Neural cell (in vitro differentiated cells): Measurements from ENCODE around the gene DGKB. TPM values are rescaled to one million over a fixed set of nuclear protein-coding genes. Genes with fewer than 3 reads are reported as not detected.

Experiments used
- H2AFZ ChIP-seq: fragments of 200-600, 300-800 bp; sonication (generic), shearing (Covaris generic); 2 replicates; pipeline ENCODE4 v1.6.0; 2014; ENCODE audit warnings: low read depth, mild to moderate bottlenecking, antibody characterized with exemption, low read length, moderate library complexity
- H3F3A ChIP-seq: fragments of 200-600 bp; shearing (Covaris generic); 2 replicates; pipeline ENCODE4 v1.6.1; 2016; ENCODE audit warnings: mild to moderate bottlenecking, moderate library complexity, mixed read lengths, antibody characterized with exemption, low read length; ENCODE audit not compliant: insufficient read depth, poor library complexity, severe bottlenecking
- H3K27ac ChIP-seq: fragments of 200-600, 300-800 bp; sonication (generic), shearing (Covaris generic); 2 replicates; pipeline ENCODE4 v1.5.1; 2014; ENCODE audit warnings: mild to moderate bottlenecking, low read length, moderate library complexity
- H3K27me3 ChIP-seq: fragments of 300-800, 200-600 bp; sonication (generic), shearing (Covaris generic); 2 replicates; pipeline ENCODE4 v1.6.0; 2014; ENCODE audit warnings: mild to moderate bottlenecking, low read depth, low read length, moderate library complexity; ENCODE audit not compliant: insufficient read depth
- H3K36me3 ChIP-seq: fragments of 300-800, 200-600 bp; sonication (generic), shearing (Covaris generic); 2 replicates; pipeline ENCODE4 v1.5.1; 2014; ENCODE audit warnings: mild to moderate bottlenecking, antibody characterized with exemption, low read length, moderate library complexity; ENCODE audit not compliant: insufficient read depth
- H3K4me2 ChIP-seq: fragments of 300-800, 200-600 bp; sonication (generic), shearing (Covaris generic); 2 replicates; pipeline ENCODE4 v1.6.0; 2014; ENCODE audit warnings: mild to moderate bottlenecking, low read length
- H3K4me3 ChIP-seq: fragments of 300-800, 200-600 bp; sonication (generic), shearing (Covaris generic); 2 replicates; pipeline ENCODE4 v1.5.1; 2014; ENCODE audit warnings: mild to moderate bottlenecking, low read length, moderate library complexity
- H3K79me2 ChIP-seq: fragments of 200-600 bp; shearing (Covaris generic); replicated peaks from 2 replicates; pipeline ENCODE4 v1.6.0; 2014; ENCODE audit warnings: mild to moderate bottlenecking, low read length, moderate library complexity; ENCODE audit not compliant: insufficient read depth
- H3K9ac ChIP-seq: fragments of 300-800, 200-600 bp; sonication (generic), shearing (Covaris generic); 2 replicates; pipeline ENCODE4 v1.6.1; 2016; ENCODE audit warnings: mild to moderate bottlenecking, low read length, mixed read lengths
- H3K9me2 ChIP-seq: fragments of 200-600 bp; shearing (Covaris generic); 2 replicates; pipeline ENCODE4 v1.6.1; 2016; ENCODE audit warnings: mild to moderate bottlenecking, low read length, mixed read lengths; ENCODE audit not compliant: insufficient read depth
- H3K9me3 ChIP-seq: fragments of 200-600, 300-800 bp; sonication (generic), shearing (Covaris generic); 2 replicates; pipeline ENCODE4 v1.6.1; 2016; ENCODE audit warnings: mild to moderate bottlenecking, mixed run types, low read length, moderate library complexity, mixed read lengths
- H4K20me1 ChIP-seq: fragments of 200-600 bp; shearing (Covaris generic); 2 replicates; pipeline ENCODE4 v1.6.1; 2016; ENCODE audit warnings: mild to moderate bottlenecking, mixed run types; ENCODE audit not compliant: insufficient read depth
- CTCF ChIP-seq: fragments of 450-650 bp; IDR thresholded peaks from 2 replicates; pipeline ENCODE4 v1.5.1; 2014; ENCODE audit warnings: antibody characterized with exemption, mild to moderate bottlenecking, moderate library complexity; ENCODE audit not compliant: poor library complexity, severe bottlenecking
- EP300 ChIP-seq: fragments of 450-650 bp; conservative IDR thresholded peaks from 2 replicates; pipeline ENCODE4 v1.6.1; 2014; ENCODE audit warnings: antibody characterized with exemption, mild to moderate bottlenecking, moderate library complexity; ENCODE audit not compliant: poor library complexity, severe bottlenecking
- EZH2 ChIP-seq: fragments of 200-600, 300-800 bp; shearing (Covaris generic), sonication (generic); IDR thresholded peaks from 2 replicates; pipeline ENCODE4 v1.6.1; 2014; ENCODE audit warnings: antibody characterized with exemption, low read length, borderline replicate concordance, mild to moderate bottlenecking; ENCODE audit not compliant: insufficient read depth, poor library complexity, severe bottlenecking
- MXI1 ChIP-seq: fragments of 450-650 bp; conservative IDR thresholded peaks from 2 replicates; pipeline ENCODE4 v1.6.1; 2014; ENCODE audit warnings: antibody characterized with exemption, mild to moderate bottlenecking; ENCODE audit not compliant: poor library complexity, severe bottlenecking
- POLR2AphosphoS5 ChIP-seq: IDR thresholded peaks from 2 replicates; pipeline ENCODE4 v1.6.1; 2012
- RAD21 ChIP-seq: fragments of 450-650 bp; conservative IDR thresholded peaks from 2 replicates; pipeline ENCODE4 v1.6.1; 2014; ENCODE audit warnings: antibody characterized with exemption, mild to moderate bottlenecking, moderate library complexity
- SMC3 ChIP-seq: fragments of 450-650 bp; conservative IDR thresholded peaks from 2 replicates; pipeline ENCODE4 v1.6.1; 2014; ENCODE audit warnings: antibody characterized with exemption, mild to moderate bottlenecking, moderate library complexity; ENCODE audit not compliant: poor library complexity
- TAF1 ChIP-seq: IDR thresholded peaks from 2 replicates; pipeline ENCODE4 v1.6.1; 2012; ENCODE audit warnings: low read depth
- polyA plus RNA-seq: library from polyadenylated mRNA; depleted of rRNA; stranded (reverse); fragments of >200 nt; gene quantifications from 2 replicates; pipeline ENCODE4 v1.2.3, GENCODE V29; 2014
- TF ChIP-seq, protein P1 (sequence below): IDR thresholded peaks from 2 replicates; pipeline ENCODE4 v1.6.1; 2012; ENCODE audit warnings: borderline replicate concordance

Gene DGKB
- polyA plus RNA-seq, 1 donor from 2014 or later, result 0.20 TPM

DNA sequence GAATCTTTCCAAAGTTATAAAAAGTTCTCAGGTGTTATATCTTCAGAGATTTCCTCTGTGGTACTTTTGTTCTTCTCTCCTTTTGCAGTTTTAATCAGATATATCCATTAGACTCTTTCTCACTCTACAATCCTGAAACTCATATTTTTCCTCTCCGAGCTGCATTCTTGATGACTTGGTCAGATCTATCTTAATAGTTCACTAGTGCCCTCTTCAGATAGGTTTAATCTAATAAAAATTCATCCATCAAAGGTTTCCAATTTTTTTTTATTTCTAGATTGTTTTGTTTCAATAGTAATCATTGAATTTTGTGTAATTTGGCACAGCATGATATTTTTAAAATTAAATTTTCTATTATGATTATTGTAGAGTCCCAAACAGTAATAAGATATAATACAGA, 21.8 kb upstream of the DGKB start:
- H3K9me2 ChIP-seq, result no peaks in the 10 kb centered on the region
- H3K27me3 ChIP-seq, result no peaks in the 10 kb centered on the region
- H3K4me3 ChIP-seq, result no peak overlapping the region
- H3K27ac ChIP-seq, result no peak overlapping the region
- no peak overlapping the region for H2AFZ ChIP-seq
- H3K36me3 ChIP-seq, result no peaks in the 10 kb centered on the region
- no peak overlapping the region for H3K4me2 ChIP-seq
- H3F3A ChIP-seq, result no peaks in the 10 kb centered on the region
- no peaks in the 10 kb centered on the region for H3K79me2 ChIP-seq
- no peak for TF ChIP-seq CTCF
- TF ChIP-seq SMC3, result no peak
- TF ChIP-seq, protein P1, sequence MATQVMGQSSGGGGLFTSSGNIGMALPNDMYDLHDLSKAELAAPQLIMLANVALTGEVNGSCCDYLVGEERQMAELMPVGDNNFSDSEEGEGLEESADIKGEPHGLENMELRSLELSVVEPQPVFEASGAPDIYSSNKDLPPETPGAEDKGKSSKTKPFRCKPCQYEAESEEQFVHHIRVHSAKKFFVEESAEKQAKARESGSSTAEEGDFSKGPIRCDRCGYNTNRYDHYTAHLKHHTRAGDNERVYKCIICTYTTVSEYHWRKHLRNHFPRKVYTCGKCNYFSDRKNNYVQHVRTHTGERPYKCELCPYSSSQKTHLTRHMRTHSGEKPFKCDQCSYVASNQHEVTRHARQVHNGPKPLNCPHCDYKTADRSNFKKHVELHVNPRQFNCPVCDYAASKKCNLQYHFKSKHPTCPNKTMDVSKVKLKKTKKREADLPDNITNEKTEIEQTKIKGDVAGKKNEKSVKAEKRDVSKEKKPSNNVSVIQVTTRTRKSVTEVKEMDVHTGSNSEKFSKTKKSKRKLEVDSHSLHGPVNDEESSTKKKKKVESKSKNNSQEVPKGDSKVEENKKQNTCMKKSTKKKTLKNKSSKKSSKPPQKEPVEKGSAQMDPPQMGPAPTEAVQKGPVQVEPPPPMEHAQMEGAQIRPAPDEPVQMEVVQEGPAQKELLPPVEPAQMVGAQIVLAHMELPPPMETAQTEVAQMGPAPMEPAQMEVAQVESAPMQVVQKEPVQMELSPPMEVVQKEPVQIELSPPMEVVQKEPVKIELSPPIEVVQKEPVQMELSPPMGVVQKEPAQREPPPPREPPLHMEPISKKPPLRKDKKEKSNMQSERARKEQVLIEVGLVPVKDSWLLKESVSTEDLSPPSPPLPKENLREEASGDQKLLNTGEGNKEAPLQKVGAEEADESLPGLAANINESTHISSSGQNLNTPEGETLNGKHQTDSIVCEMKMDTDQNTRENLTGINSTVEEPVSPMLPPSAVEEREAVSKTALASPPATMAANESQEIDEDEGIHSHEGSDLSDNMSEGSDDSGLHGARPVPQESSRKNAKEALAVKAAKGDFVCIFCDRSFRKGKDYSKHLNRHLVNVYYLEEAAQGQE, result no peak
- TF ChIP-seq TAF1, result no peak
- TF ChIP-seq EP300, result no peak
- no peak for TF ChIP-seq POLR2AphosphoS5
- TF ChIP-seq MXI1, result no peak
- TF ChIP-seq EZH2, result no peak
- no peak for TF ChIP-seq RAD21
- H3K9me3 ChIP-seq, result no peaks in the 10 kb centered on the region
- H3K9ac ChIP-seq, result no peak overlapping the region
- no peaks in the 10 kb centered on the region for H4K20me1 ChIP-seq

GRCh38 chr7:14911077-14911476, 8.5 kb upstream of the DGKB start:
- Histone ChIP-seq H3K36me3 (no peaks in the 10 kb centered on the region), H3K4me3 (no peak overlapping the region), H3K79me2 (no peaks in the 10 kb centered on the region), H3K9ac (no peak overlapping the region), H3K9me2 (no peaks in the 10 kb centered on the region), H2AFZ (no peak overlapping the region), H4K20me1 (no peaks in the 10 kb centered on the region), H3K9me3 (no peaks in the 10 kb centered on the region), H3K27me3 (no peaks in the 10 kb centered on the region), H3K27ac (no peak overlapping the region), H3F3A (no peaks in the 10 kb centered on the region), H3K4me2 (no peak overlapping the region)
- TF ChIP-seq, protein P1, result no peak
- TF ChIP-seq EP300, result no peak
- TF ChIP-seq MXI1, result no peak
- TF ChIP-seq POLR2AphosphoS5, result no peak
- TF ChIP-seq CTCF, result no peak
- no peak for TF ChIP-seq EZH2
- no peak for TF ChIP-seq TAF1
- no peak for TF ChIP-seq SMC3
- TF ChIP-seq RAD21, result no peak
